T-helper 1 cell treated with Interleukin-12 subunit alpha and Interleukin-12 subunit beta and Interleukin-4 antibody, amounts not matched to agents 30 ng/mL and 1 ng/mL, for 36 hours (primary cell): Measurements from ENCODE around the gene ZBED4. TPM values are rescaled to one million over a fixed set of nuclear protein-coding genes. Genes with fewer than 3 reads are reported as not detected.

Experiments used
- intact Hi-C: fragments of 100-400 bp; cut with micrococcal nuclease; formaldehyde crosslinking; loops from one replicate; pipeline ENCODE4 v1.15.1; 2024
- total RNA-seq: library from RNA; stranded (reverse); gene quantifications from 2 replicates; pipeline ENCODE4 v1.2.3, GENCODE V29; 2022

The ZBED4 gene
- total RNA-seq, 1 donor from 2014 or later = 20.8 TPM

GRCh38 chr22:49933236-49934159, 79.9 kb downstream of the ZBED4 start:
- intact Hi-C loops = no loop called here

GRCh38 chr22:49934160-49934890, 80.7 kb downstream of the ZBED4 start:
- intact Hi-C loops = no loop called here

- intact Hi-C loops = loop anchor here (5.0 kb wide), 1 partner anchor 257 kb away; no protein-coding TSS in a partner anchor
These were observed 81.4 kb downstream of the ZBED4 start for GRCh38 chr22:49934891-49935557.

- intact Hi-C loops = loop anchor here (5.0 kb wide), 1 partner anchor 257 kb away; no protein-coding TSS in a partner anchor
These were observed 81.9 kb downstream of the ZBED4 start for GRCh38 chr22:49935561-49935960.

- intact Hi-C loops = loop anchor here (1.0 to 5.0 kb wide), 5 partner anchors 9 to 256 kb away; partner anchors contain the start of genes ALG12, CRELD2 and PIM3
These were observed 82.7 kb downstream of the ZBED4 start for GRCh38 chr22:49936018-49936972.

GRCh38 chr22:49936973-49937757, 83.5 kb downstream of the ZBED4 start:
- intact Hi-C loops = loop anchor here (1.0 to 5.0 kb wide), 5 partner anchors 8 to 255 kb away; partner anchors contain the start of genes ALG12, CRELD2 and PIM3

GRCh38 chr22:49937758-49938564, 84.3 kb downstream of the ZBED4 start:
- intact Hi-C loops = loop anchor here (2.0 to 5.0 kb wide), 2 partner anchors 33 to 254 kb away; no protein-coding TSS in a partner anchor

- intact Hi-C loops = loop anchor here (5.0 kb wide), 1 partner anchor 254 kb away; no protein-coding TSS in a partner anchor
These were observed 85.0 kb downstream of the ZBED4 start for GRCh38 chr22:49938565-49939136.

Other genes with a start within 250 kb of the ZBED4 start
- 46.0 and 50.1 TPM in 2 replicates for gene BRD1, start 26.0 kb upstream of the ZBED4 start, total RNA-seq
- 20.1 and 21.1 TPM in 2 replicates for gene ALG12, start 64.6 kb downstream of the ZBED4 start, total RNA-seq
- 97.2 and 98.9 TPM in 2 replicates for gene CRELD2, start 64.8 kb downstream of the ZBED4 start, total RNA-seq
- 113 and 117 TPM in 2 replicates for gene PIM3, start 106.9 kb downstream of the ZBED4 start, total RNA-seq
- 0.07 TPM in 1 of 2 replicates, not detected in the other for gene IL17REL, start 158.9 kb downstream of the ZBED4 start, total RNA-seq
- not detected in 2 replicates for gene TTLL8, start 204.5 kb downstream of the ZBED4 start, total RNA-seq
- 0.39 and 0.59 TPM in 2 replicates for gene MLC1, start 231.6 kb downstream of the ZBED4 start, total RNA-seq
- gene MOV10L1, start 236.2 kb downstream of the ZBED4 start, total RNA-seq = not detected in 2 replicates